Epithelial cell of proximal tubule (primary cell): ENCODE data around the gene OR2Z1. TPM values are rescaled to one million over a fixed set of nuclear protein-coding genes. Genes with fewer than 3 reads are reported as not detected.
"Not testable (repeated sequence)": the region's sequence is repeated elsewhere in the genome, so short reads cannot be mapped to it uniquely, and the experiment has no call there.

Experiments used
- DNase-seq: peaks from one replicate; pipeline ENCODE4 v3.0.0-alpha.2; 2011; ENCODE audit warnings: low read depth
- H3K4me3 ChIP-seq: 2 replicates; pipeline ENCODE4 v1.5.1; 2011; ENCODE audit warnings: low read depth, mild to moderate bottlenecking, low read length
- total RNA-seq: library from RNA; depleted of rRNA; stranded (reverse); fragments of >200 nt; gene quantifications from 2 replicates; pipeline ENCODE4 v1.2.3, GENCODE V29; 2015
- TF ChIP-seq, protein P1 (sequence below): conservative IDR thresholded peaks from 2 replicates; pipeline ENCODE4 v1.5.1; 2012; ENCODE audit warnings: low read depth, mild to moderate bottlenecking, low read length

OR2Z1 gene
- total RNA-seq, 1 donor from 2014 or later = not detected

DNA sequence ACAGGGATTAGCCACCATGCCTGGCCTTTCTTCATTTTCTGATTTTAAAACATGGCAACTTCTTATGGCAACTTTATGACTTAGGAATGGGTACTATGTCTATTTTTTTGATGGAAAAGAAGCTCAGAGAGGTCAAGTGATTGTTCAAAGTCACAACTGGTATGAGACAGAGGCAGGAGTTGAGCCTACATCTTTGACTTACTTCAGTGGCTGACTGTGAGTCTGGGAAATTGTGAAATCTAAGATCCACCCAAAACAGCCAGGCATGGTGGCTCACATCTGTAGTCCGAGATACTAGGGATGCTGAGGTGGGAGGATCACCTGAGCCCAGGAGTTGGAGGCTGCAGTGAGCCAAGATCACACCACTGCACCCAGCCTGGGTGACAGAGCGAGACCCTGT is 20.5 kb upstream of the OR2Z1 start:
- H3K4me3 ChIP-seq = no peak overlapping the region
- no peak for DNase-seq
- TF ChIP-seq, protein P1, sequence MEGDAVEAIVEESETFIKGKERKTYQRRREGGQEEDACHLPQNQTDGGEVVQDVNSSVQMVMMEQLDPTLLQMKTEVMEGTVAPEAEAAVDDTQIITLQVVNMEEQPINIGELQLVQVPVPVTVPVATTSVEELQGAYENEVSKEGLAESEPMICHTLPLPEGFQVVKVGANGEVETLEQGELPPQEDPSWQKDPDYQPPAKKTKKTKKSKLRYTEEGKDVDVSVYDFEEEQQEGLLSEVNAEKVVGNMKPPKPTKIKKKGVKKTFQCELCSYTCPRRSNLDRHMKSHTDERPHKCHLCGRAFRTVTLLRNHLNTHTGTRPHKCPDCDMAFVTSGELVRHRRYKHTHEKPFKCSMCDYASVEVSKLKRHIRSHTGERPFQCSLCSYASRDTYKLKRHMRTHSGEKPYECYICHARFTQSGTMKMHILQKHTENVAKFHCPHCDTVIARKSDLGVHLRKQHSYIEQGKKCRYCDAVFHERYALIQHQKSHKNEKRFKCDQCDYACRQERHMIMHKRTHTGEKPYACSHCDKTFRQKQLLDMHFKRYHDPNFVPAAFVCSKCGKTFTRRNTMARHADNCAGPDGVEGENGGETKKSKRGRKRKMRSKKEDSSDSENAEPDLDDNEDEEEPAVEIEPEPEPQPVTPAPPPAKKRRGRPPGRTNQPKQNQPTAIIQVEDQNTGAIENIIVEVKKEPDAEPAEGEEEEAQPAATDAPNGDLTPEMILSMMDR = no peak

DNA sequence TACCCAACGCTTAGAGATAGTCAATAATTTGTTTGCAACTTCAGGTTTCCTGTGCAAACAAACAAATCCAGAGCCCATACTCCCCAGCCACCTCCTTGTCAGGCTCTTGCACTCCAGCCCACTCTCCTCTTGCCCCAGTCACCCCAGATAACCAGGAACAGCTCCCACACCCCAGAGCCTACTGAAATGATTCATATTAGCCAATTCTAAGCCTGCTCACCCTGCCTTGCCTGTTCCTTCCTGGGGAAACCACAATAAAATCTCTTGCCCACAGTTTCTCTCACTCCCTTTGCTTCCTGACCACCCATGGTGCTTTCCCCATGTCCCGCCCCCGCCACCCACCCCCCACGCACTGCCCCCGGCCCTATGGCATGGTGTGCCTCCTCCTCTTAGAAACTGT is 19.1 kb upstream of the OR2Z1 start:
- DNase-seq = no peak
- no peak overlapping the region for H3K4me3 ChIP-seq
- TF ChIP-seq, protein P1 = no peak

DNA sequence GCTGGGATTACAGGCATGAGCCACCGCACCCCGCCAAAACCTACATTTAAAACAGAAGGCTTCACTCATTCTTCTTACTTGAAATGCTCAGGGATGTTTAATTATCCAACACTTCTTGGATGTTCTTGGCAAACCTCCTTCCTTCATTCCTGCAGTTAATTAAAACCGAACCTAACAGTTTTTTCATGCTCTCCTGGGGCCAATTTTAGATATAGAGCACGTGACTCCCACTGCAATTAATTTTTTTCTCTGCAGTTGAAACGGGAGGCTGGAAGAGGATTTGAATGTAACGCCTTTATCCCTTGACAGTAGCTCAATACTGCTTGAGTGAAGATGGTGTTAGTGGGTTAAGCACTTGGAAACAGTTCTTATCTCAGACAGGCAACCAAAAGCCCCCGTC is 18.2 kb upstream of the OR2Z1 start:
- no peak overlapping the region for H3K4me3 ChIP-seq
- DNase-seq = no peak
- TF ChIP-seq, protein P1 = no peak

DNA sequence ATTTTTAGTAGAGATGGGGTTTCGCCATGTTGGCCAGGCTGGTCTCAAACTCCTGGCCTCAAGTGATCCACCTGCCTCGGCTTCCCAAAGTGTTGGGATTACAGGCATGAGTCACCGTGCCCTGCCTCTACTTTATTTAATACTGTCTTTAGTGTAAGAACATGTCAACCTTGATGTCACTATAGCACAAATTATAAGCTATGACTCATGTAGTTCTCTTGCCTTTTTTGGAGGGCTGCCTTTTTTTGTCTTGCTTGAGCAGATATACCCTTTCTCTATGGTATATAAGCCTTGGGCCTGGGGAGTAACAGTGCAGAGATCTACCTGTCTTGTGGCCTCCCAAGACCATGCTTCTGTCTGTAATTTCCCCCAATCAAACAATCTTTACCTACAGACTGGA is 16.1 kb upstream of the OR2Z1 start:
- not testable (repeated sequence) for DNase-seq, H3K4me3 ChIP-seq

DNA sequence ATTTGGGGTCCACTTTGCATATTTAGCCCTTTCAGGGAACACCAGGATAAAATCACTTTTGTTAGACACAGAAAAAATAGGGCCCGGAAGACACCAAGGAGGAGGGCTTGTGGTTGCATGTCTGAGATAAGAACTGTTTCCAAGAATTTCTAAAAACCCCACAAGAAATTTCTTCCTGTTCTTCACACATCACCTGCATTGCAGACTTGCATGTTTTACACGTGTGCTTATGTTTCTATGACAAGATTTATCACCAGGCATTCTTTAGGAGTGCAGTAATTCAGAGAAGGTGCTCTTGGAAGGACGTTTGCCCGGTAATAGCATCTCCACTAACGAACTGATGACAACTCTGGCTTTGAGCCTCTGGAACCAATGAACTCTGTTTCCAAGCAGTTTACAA is 15.7 kb upstream of the OR2Z1 start:
- TF ChIP-seq, protein P1 = no peak
- no peak overlapping the region for H3K4me3 ChIP-seq
- DNase-seq = no peak

DNA sequence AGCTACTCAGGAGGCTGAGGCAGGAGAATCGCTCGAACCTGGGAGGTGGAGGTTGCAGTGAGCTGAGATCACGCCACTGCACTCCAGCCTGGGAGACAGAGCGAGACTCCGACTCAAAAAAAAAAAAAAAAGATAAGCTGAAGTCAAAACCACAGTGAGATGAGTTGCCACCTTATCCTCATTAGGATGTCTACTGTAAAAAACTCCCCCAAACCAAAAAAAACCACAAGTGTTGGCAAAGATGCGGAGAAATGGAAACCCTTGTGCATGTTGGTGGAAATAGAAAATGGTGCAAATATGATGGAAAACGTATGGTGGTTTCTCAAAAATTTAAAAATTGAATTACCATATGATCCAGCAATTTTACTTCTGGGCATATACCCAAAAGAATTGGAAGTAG is 11.1 kb upstream of the OR2Z1 start:
- H3K4me3 ChIP-seq, DNase-seq: not testable (repeated sequence)

DNA sequence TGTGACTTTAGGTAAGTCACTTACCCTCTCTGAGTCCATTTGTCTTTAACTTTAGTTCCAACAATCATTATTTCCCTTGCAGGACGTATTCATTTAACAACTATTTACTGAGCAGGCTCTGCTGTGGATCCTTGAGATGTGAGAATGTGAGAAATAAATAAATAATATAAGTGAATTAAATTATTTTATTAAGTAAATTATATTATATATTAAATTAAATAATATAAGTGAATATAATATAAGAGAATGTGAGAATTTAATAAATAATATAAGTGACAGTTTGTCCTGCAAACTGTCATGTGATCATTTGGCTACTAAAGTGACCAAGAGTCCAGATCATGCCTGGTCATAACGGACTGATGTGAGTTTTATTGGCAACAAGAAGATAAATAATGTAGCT is 598 bp downstream of the OR2Z1 start:
- no peak for DNase-seq
- TF ChIP-seq, protein P1 = no peak
- H3K4me3 ChIP-seq = no peak overlapping the region

DNA sequence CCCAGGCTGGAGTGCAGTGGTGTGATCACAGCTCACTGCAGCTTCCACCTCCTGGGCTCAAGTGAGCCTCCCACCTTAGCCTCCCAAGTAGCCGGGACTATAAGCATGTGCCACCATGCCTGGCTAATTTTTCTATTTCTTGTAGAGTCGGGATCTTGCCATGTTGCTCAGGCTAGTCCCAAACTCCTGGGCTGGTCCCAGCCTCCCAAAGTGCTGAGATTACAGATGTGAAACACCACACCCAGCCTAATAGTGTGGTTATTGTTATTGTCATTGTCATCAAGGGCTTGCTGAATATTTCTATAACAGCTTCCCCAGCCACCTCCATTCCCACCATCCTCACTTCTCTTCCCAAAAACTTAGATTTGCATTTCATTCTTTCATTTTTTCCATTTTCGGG is 2.8 kb downstream of the OR2Z1 start:
- TF ChIP-seq, protein P1 = no peak
- H3K4me3 ChIP-seq = no peak overlapping the region
- DNase-seq = no peak
